Measurements from ENCODE around the gene PTCH1. TPM values are rescaled to one million over a fixed set of nuclear protein-coding genes. Genes with fewer than 3 reads are reported as not detected.

The PTCH1 gene
- total RNA-seq, 1 experiment from 2014 or later, result 6.6 TPM

DNA sequence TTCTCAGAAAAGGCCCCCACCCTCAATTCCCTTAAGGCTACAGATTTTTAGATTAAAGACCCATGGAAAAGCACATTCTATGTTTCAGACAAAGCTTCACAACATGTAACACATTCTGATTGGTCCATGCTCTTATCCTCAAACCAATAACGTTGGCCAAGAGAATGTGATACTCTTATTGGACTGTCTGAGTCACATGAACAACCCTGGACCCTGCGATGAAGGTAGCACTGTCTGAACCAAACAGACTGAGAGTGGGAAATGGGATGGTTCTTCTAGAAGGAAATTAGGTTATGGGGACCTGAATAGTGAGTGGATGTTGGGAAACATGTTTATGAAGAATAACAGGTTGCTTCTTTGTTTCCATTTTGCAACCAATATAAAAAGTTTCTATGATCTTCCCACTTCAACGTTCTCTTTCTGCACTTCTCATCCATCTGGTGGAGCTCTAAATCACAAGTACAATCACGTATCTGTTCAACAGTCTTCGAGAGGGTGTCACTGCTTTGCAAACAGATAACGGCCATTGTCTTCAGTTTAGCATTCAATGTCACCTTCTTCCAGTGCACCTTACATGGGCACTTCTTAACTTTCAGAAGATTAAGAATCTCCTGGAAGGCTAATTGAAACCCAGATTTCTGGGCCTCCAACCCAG lies 81.6 kb downstream of the PTCH1 start:
- no peak overlapping the region for H3K27ac ChIP-seq (ENCODE audit: low read length)
- TF ChIP-seq, protein P1, sequence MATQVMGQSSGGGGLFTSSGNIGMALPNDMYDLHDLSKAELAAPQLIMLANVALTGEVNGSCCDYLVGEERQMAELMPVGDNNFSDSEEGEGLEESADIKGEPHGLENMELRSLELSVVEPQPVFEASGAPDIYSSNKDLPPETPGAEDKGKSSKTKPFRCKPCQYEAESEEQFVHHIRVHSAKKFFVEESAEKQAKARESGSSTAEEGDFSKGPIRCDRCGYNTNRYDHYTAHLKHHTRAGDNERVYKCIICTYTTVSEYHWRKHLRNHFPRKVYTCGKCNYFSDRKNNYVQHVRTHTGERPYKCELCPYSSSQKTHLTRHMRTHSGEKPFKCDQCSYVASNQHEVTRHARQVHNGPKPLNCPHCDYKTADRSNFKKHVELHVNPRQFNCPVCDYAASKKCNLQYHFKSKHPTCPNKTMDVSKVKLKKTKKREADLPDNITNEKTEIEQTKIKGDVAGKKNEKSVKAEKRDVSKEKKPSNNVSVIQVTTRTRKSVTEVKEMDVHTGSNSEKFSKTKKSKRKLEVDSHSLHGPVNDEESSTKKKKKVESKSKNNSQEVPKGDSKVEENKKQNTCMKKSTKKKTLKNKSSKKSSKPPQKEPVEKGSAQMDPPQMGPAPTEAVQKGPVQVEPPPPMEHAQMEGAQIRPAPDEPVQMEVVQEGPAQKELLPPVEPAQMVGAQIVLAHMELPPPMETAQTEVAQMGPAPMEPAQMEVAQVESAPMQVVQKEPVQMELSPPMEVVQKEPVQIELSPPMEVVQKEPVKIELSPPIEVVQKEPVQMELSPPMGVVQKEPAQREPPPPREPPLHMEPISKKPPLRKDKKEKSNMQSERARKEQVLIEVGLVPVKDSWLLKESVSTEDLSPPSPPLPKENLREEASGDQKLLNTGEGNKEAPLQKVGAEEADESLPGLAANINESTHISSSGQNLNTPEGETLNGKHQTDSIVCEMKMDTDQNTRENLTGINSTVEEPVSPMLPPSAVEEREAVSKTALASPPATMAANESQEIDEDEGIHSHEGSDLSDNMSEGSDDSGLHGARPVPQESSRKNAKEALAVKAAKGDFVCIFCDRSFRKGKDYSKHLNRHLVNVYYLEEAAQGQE (IDR thresholded peaks at IDR 0.05; ENCODE audit: insufficient read depth in 1 of 2, low read depth in 2 of 2, low read length in 1 of 2), result no peak
- TF ChIP-seq TCF7L2 (IDR thresholded peaks at IDR 0.05; ENCODE audit: low read depth, low read length) (no peak), POLR2AphosphoS5 (IDR thresholded peaks at IDR 0.05; ENCODE audit: low read depth, low read length) (no peak), SIN3A (IDR thresholded peaks at IDR 0.05; ENCODE audit: borderline replicate concordance, insufficient read depth, low read depth, low read length) (no peak)
- TF ChIP-seq, protein P2, sequence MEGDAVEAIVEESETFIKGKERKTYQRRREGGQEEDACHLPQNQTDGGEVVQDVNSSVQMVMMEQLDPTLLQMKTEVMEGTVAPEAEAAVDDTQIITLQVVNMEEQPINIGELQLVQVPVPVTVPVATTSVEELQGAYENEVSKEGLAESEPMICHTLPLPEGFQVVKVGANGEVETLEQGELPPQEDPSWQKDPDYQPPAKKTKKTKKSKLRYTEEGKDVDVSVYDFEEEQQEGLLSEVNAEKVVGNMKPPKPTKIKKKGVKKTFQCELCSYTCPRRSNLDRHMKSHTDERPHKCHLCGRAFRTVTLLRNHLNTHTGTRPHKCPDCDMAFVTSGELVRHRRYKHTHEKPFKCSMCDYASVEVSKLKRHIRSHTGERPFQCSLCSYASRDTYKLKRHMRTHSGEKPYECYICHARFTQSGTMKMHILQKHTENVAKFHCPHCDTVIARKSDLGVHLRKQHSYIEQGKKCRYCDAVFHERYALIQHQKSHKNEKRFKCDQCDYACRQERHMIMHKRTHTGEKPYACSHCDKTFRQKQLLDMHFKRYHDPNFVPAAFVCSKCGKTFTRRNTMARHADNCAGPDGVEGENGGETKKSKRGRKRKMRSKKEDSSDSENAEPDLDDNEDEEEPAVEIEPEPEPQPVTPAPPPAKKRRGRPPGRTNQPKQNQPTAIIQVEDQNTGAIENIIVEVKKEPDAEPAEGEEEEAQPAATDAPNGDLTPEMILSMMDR (IDR thresholded peaks at IDR 0.05), result no peak
- no peaks in the 10 kb centered on the region for H3K36me3 ChIP-seq (ENCODE audit: control insufficient read depth, insufficient read depth, low read length)
- H3K9me3 ChIP-seq (ENCODE audit: control insufficient read depth, insufficient read depth, low read depth, low read length), result no peaks in the 10 kb centered on the region; the same call in 1 of the 2 replicates
- in situ Hi-C loops (cut with HindIII; ENCODE audit: low pct_unique_long_range_greater_than_20kb, low sequenced_read_pairs) (no loop called here), intact Hi-C loops (cut with micrococcal nuclease; ENCODE audit: unreplicated experiment) (no loop called here)
- POLR2A ChIA-PET, result no interaction called here
- DNase-seq (ENCODE audit: low read depth, low spot score) (no peak), ATAC-seq (no peak)
- BruUV-seq (replicated peaks), result no TSS peak
- H3K4me3 ChIP-seq (ENCODE audit: low read depth in 2 of 2, low read length in 2 of 2), result no peak overlapping the region
- CTCF ChIA-PET, result no interaction called here
- no peaks in the 10 kb centered on the region for H3K4me1 ChIP-seq (ENCODE audit: control insufficient read depth, insufficient read depth, low read length)
- no peaks in the 10 kb centered on the region for H3K27me3 ChIP-seq (ENCODE audit: control insufficient read depth, insufficient read depth, low read length)

DNA sequence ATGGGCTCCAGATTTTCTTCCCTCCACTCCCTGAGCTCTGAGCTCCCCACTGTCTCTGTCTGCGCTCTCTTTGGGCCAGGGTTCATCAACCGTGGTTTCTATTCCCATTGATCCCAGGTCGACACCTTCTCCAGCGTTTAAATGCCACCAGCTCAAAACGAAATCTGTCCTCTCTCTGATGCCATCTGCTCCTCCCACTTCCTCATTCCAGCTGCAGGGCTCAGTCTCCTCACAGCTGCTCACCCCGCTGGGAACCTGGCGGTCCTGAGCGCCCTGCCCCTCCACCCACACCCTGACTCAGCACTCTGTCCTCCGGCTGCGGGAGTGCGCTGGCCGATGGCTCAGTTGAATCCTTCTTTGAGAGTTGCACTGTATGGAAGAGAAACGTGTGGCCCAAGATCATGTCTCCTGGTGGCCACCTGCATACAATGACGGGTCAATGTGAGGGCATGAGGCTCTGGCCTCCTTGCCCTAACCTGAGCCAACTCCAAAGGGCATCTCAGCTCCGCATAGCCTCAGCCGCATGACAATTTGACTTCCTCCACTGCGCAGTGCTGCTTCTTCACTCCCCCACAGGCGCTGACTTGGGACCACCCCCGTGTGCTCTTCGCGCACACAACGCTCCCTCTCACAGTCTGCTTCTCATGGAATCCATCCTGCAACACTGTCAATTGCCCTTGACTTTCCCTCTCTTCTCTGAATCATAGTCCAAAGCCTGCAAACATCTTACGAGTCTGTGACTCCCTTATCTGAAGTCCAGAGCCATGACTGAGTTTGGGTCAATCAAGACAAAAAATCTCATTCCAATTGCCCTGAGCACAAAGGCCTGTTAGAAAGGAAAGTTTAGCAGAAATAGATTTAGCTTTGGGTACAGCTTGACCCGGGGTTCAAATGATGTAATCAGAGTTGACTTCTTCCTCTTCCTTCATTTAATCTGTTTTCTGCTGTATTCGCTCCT lies 82.4 kb downstream of the PTCH1 start:
- H3K4me3 ChIP-seq (ENCODE audit: low read depth in 2 of 2, low read length in 2 of 2), result no peak overlapping the region
- BruUV-seq (replicated peaks), result no TSS peak
- ChIA-PET POLR2A (no interaction called here), CTCF (no interaction called here)
- TF ChIP-seq POLR2AphosphoS5 (IDR thresholded peaks at IDR 0.05; ENCODE audit: low read depth, low read length) (no peak), TCF7L2 (IDR thresholded peaks at IDR 0.05; ENCODE audit: low read depth, low read length) (no peak), SIN3A (IDR thresholded peaks at IDR 0.05; ENCODE audit: borderline replicate concordance, insufficient read depth, low read depth, low read length) (no peak)
- TF ChIP-seq, protein P2 (IDR thresholded peaks at IDR 0.05), result no peak
- TF ChIP-seq, protein P1 (IDR thresholded peaks at IDR 0.05; ENCODE audit: insufficient read depth in 1 of 2, low read depth in 2 of 2, low read length in 1 of 2), result no peak
- no peaks in the 10 kb centered on the region for H3K4me1 ChIP-seq (ENCODE audit: control insufficient read depth, insufficient read depth, low read length)
- ATAC-seq (no peak), DNase-seq (ENCODE audit: low read depth, low spot score) (no peak)
- H3K27ac ChIP-seq (ENCODE audit: low read length), result no peak overlapping the region
- intact Hi-C loops (cut with micrococcal nuclease; ENCODE audit: unreplicated experiment), result no loop called here
- in situ Hi-C loops (cut with HindIII; ENCODE audit: low pct_unique_long_range_greater_than_20kb, low sequenced_read_pairs), result no loop called here
- H3K9me3 ChIP-seq (ENCODE audit: control insufficient read depth, insufficient read depth, low read depth, low read length), result no peaks in the 10 kb centered on the region; the same call in 1 of the 2 replicates
- no peaks in the 10 kb centered on the region for H3K36me3 ChIP-seq (ENCODE audit: control insufficient read depth, insufficient read depth, low read length)
- no peaks in the 10 kb centered on the region for H3K27me3 ChIP-seq (ENCODE audit: control insufficient read depth, insufficient read depth, low read length)

Data from Panc1 (cell line).